Glutamatergic neuron (in vitro differentiated cells): ENCODE measurements around the gene ARIH1. TPM values are rescaled to one million over a fixed set of nuclear protein-coding genes. Genes with fewer than 3 reads are reported as not detected.
A peak's percentile ranks its signal among the peaks of the same experiment; 100 is the strongest.
"Not testable (repeated sequence)": the region's sequence is repeated elsewhere in the genome, so short reads cannot be mapped to it uniquely, and the experiment has no call there.

ENCODE experiments used
- DNase-seq: peaks from one replicate; pipeline ENCODE4 v3.0.0; 2022
- H3K27ac Mint-ChIP-seq: one replicate; pipeline ENCODE4 v1.8.0; 2020; ENCODE audit warnings: mild to moderate bottlenecking, mixed read lengths, inconsistent platforms; ENCODE audit not compliant: unreplicated experiment
- H3K27me3 Mint-ChIP-seq: one replicate; pipeline ENCODE4 v1.8.0; 2020; ENCODE audit warnings: mild to moderate bottlenecking, moderate library complexity, mixed read lengths, inconsistent platforms; ENCODE audit not compliant: unreplicated experiment
- H3K36me3 Mint-ChIP-seq: one replicate; pipeline ENCODE4 v1.8.0; 2020; ENCODE audit warnings: mild to moderate bottlenecking, mixed read lengths, inconsistent platforms; ENCODE audit not compliant: unreplicated experiment
- H3K4me1 Mint-ChIP-seq: one replicate; pipeline ENCODE4 v1.8.0; 2020; ENCODE audit warnings: mild to moderate bottlenecking, low read depth, mixed read lengths, inconsistent platforms; ENCODE audit not compliant: unreplicated experiment
- H3K4me3 Mint-ChIP-seq: one replicate; pipeline ENCODE4 v1.8.0; 2020; ENCODE audit warnings: mild to moderate bottlenecking, mixed read lengths, inconsistent platforms; ENCODE audit not compliant: unreplicated experiment
- H3K9me3 Mint-ChIP-seq: one replicate; pipeline ENCODE4 v1.8.0; 2020; ENCODE audit warnings: mild to moderate bottlenecking, moderate library complexity, mixed read lengths, inconsistent platforms; ENCODE audit not compliant: unreplicated experiment
- CTCF ChIP-seq: fragments of 200-600 bp; sonication (generic); IDR thresholded peaks from one replicate; pipeline ENCODE4 v1.5.0; 2021; ENCODE audit not compliant: partially characterized antibody, unreplicated experiment
- total RNA-seq: library from RNA; stranded (reverse); fragmentation: NEBNext Ultra II Directional; extraction: Animal tissue kit (Norgen Biotek cat#: 25700); gene quantifications from one replicate; pipeline ENCODE4 v1.2.1, GENCODE V29; 2021; ENCODE audit not compliant: unreplicated experiment

ARIH1 gene
- total RNA-seq, 1 donor from 2014 or later: 291 TPM

DNA sequence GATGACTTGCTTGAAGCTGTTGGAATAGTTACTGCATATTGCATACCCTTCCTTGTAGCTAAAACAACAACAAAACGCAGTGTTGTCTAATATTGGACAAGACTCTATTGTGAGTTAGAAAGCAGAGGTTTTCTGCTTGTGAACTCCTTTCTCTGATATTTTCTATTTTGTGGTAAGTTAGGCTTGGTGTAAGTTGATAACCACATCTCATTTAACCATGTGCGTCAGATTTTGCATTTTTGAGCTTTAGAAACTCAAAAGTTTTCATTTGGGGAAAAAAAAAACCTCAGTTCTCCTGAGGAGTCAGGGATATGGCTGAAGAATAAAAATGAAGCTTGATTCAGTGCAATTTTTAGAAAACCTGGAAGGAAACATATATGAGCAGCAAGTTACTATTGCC lies 1.5 kb downstream of the ARIH1 start:
- H3K4me1 Mint-ChIP-seq: peaks cover 13% of the 10 kb centered on the region
- peak overlapping the region; percentile 98 for H3K4me3 Mint-ChIP-seq
- peak overlapping the region; percentile 95 for H3K27ac Mint-ChIP-seq
- no peak for DNase-seq
- peaks cover 17% of the 10 kb centered on the region for H3K9me3 Mint-ChIP-seq
- peaks cover 13% of the 10 kb centered on the region for H3K27me3 Mint-ChIP-seq
- no peak for TF ChIP-seq CTCF
- peaks cover 4% of the 10 kb centered on the region for H3K36me3 Mint-ChIP-seq

DNA sequence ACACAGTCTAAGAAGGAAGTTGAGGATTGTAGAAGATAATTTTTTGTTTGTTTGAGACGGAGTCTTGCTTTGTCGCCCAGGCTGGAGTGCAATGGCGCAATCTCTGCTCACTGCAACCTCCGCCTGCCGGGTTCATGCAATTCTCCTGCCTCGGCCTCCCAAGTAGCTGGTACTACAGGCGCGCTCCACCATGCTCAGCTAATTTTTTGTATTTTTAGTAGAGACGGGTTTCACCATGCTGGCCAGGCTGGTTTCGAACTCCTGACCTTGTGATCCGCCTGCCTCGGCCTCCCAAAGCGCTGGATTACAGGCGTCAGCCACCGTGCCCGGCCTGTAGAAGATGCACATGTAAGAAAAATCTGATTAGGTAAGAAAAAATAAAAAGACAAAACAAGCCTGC lies 2.2 kb downstream of the ARIH1 start:
- Mint-ChIP-seq H3K27ac (peak overlapping the region; percentile 57), H3K9me3 (peaks cover 17% of the 10 kb centered on the region), H3K27me3 (peaks cover 13% of the 10 kb centered on the region), H3K4me1 (peaks cover 18% of the 10 kb centered on the region), H3K4me3 (peak overlapping the region; percentile 98)
- H3K36me3 Mint-ChIP-seq, DNase-seq: not testable (repeated sequence)

- Mint-ChIP-seq H3K4me1 (peaks cover 20% of the 10 kb centered on the region), H3K4me3 (no peak overlapping the region), H3K36me3 (peaks cover 4% of the 10 kb centered on the region), H3K27me3 (peaks cover 3% of the 10 kb centered on the region), H3K9me3 (peaks cover 5% of the 10 kb centered on the region), H3K27ac (no peak overlapping the region)
- no peak for DNase-seq
- no peak for TF ChIP-seq CTCF
Observed at GRCh38 chr15:72481015-72481659, 7.0 kb downstream of the ARIH1 start.

GRCh38 chr15:72482275-72482674 lies 8.1 kb downstream of the ARIH1 start:
- H3K27ac Mint-ChIP-seq: no peak overlapping the region
- no peak for TF ChIP-seq CTCF
- peaks cover 2% of the 10 kb centered on the region for H3K27me3 Mint-ChIP-seq
- H3K9me3 Mint-ChIP-seq: peaks cover 2% of the 10 kb centered on the region
- H3K4me1 Mint-ChIP-seq: peaks cover 14% of the 10 kb centered on the region
- H3K36me3 Mint-ChIP-seq: peaks cover 4% of the 10 kb centered on the region
- H3K4me3 Mint-ChIP-seq: no peak overlapping the region
- no peak for DNase-seq

DNA sequence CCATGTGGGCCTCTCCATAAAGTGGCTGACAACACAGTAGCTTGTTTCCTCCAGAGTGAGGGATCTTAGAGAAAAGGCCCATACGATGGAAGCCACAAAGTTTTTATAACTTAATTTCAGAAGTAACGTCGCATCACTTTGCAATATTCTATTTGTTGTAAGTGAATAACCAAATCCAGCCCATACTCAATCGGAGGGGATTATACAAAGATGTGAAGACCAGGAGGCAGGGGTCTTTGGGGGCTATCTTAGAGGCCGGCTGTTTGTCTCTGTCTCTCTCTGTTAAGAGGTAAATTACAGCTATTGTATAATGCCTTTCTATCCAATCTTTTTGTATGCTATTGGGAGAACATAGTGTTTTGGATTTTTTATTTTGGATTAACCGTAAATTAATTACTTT lies 9.1 kb downstream of the ARIH1 start:
- Mint-ChIP-seq H3K4me3 (no peak overlapping the region), H3K4me1 (peaks cover 20% of the 10 kb centered on the region), H3K27ac (no peak overlapping the region)

More for the DNA sequence above, 9.1 kb downstream of the ARIH1 start:
- Mint-ChIP-seq H3K36me3 (peaks cover 4% of the 10 kb centered on the region), H3K27me3 (peaks cover 2% of the 10 kb centered on the region), H3K9me3 (peaks cover 2% of the 10 kb centered on the region)
- TF ChIP-seq CTCF: no peak
- no peak for DNase-seq
